K562 (cell line): ENCODE results near the gene ADAM15. TPM values are rescaled to one million over a fixed set of nuclear protein-coding genes. Genes with fewer than 3 reads are reported as not detected.

Experiments
- CHCHD3 ChIP-seq: fragments of 250-450 bp; sonication (Bioruptor Pico); IDR thresholded peaks from 2 replicates; pipeline ENCODE4 v2.1.2; 2022; ENCODE audit warnings: mild to moderate bottlenecking
- ELF4 ChIP-seq: fragments of 450-650 bp; formaldehyde crosslinking; IDR thresholded peaks from 2 replicates; pipeline ENCODE4 v1.4.0; 2022; ENCODE audit warnings: missing genetic modification characterization
- ELK1 ChIP-seq: sonication (generic); formaldehyde crosslinking; IDR thresholded peaks from 2 replicates; pipeline ENCODE4 v1.8.1; 2022; ENCODE audit warnings: missing genetic modification reagents
- LARP7 ChIP-seq: fragments of 450-650 bp; IDR thresholded peaks from 2 replicates; pipeline ENCODE4 v1.6.1; 2016
- NFIX ChIP-seq: fragments of 250-450 bp; sonication (Bioruptor Pico); IDR thresholded peaks from 2 replicates; pipeline ENCODE4 v1.4.0; 2020; ENCODE audit warnings: low read depth, mild to moderate bottlenecking, moderate library complexity
- SMAD2 ChIP-seq: fragments of 150-350 bp; IDR thresholded peaks from 2 replicates; pipeline ENCODE4 v1.6.1; 2014; ENCODE audit warnings: low read depth, mild to moderate bottlenecking, low read length
- TGIF2 ChIP-seq: sonication (generic); formaldehyde crosslinking; IDR thresholded peaks from 2 replicates; pipeline ENCODE4 v1.8.1; 2022; ENCODE audit warnings: mild to moderate bottlenecking, missing genetic modification reagents, moderate library complexity
- XRCC4 ChIP-seq: IDR thresholded peaks from one replicate; pipeline ENCODE4 v1.6.1; 2011; ENCODE audit not compliant: insufficient read depth, insufficient read length; ENCODE audit errors: extremely low read depth
- ZBTB40 ChIP-seq, 2 experiments: fragments of 450-650 bp in 1 of 2; sonication (generic) in 1 of 2; formaldehyde crosslinking in 1 of 2; IDR thresholded peaks; 2 replicates each; pipeline versions ENCODE4 v1.7.1 to v1.9.0; 2016 to 2022; ENCODE audit warnings: inconsistent platforms in 1 of 2, mild to moderate bottlenecking in 1 of 2, missing genetic modification reagents in 1 of 2
- ZBTB5 ChIP-seq: fragments of 450-650 bp; IDR thresholded peaks from 2 replicates; pipeline ENCODE4 v1.6.1; 2017; ENCODE audit warnings: antibody characterized with exemption
- ZNF232 ChIP-seq: sonication (generic); formaldehyde crosslinking; IDR thresholded peaks from 2 replicates; pipeline ENCODE4 v1.8.0; 2022; ENCODE audit warnings: mild to moderate bottlenecking, missing genetic modification reagents
- polyA plus RNA-seq, 8 experiments: library from polyadenylated mRNA; depleted of rRNA in 4 of 8; stranded (reverse) in 5 of 8; unstranded in 3 of 8; fragments of >200 nt; fragmentation: Nextera tagmentation in 2 of 8; fragmentation: Illumina TruSeq in 1 of 8; extraction: Ambion mirVana in 2 of 8; extraction: Trizol in 1 of 8; gene quantifications; 2 replicates each; pipeline versions ENCODE4 v1.2.1 to v1.2.3, GENCODE V29; 2011 to 2014; ENCODE audit warnings: inconsistent platforms in 1 of 8, missing spikeins in 1 of 8
- total RNA-seq, 7 experiments: library from RNA; depleted of rRNA in 6 of 7; stranded (reverse); fragments of >200 nt in 6 of 7; fragmentation: Illumina TruSeq in 2 of 7; extraction: Trizol in 2 of 7; gene quantifications; 2 replicates each; pipeline versions ENCODE4 v1.2.1 to v1.2.3, GENCODE V29; 2011 to 2021; ENCODE audit warnings: low replicate concordance in 1 of 7

The ADAM15 gene
- total and polyA plus RNA-seq, 9 of the 15 experiments (the other 6 are each of a cell fraction or from before 2014, with no cell fraction given) = 0.69 to 72.3 (median 32.8) TPM

DNA sequence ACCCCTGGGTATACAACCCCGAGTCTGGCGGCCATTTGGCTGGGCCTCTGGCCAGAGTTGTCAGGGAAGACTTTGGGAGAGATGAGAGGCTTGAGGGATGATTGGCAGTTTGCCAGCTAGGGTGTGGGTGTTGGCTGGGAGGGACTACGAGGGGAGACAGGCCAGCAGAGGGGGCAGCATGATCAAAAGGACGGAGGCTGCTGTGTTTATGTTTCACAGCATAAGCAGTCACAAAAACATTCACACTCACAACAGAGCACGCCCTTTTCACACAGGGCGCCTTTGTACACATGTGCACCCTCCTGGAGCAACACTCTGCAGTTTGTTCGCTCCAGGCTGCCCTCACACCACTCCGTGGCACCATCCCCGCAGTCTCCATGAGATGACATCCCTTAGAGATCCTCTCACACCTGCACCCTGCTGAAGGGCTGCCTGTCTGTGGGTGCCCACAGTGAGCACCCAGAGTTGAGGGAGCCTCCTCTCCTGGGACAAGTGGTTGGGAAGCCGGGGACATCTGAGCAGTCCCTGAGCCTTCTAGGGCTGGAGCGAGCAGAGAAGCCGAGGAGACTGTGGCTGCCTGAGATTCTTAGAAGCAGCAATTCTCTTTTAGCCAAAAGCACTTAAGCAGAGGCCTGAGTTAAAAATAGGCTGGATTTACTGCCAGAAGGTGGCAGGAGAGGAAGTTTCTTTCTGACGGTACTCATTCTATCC, 43.0 kb downstream of the ADAM15 start (continued):
- no peak for TF ChIP-seq XRCC4
- TF ChIP-seq ELF4 = no peak
- TF ChIP-seq TGIF2 (CRISPR knock-in tag) = no peak
- no peak for TF ChIP-seq ZNF232
- TF ChIP-seq ELK1 (CRISPR knock-in tag) = no peak
- TF ChIP-seq SMAD2 = no peak
- no peak for TF ChIP-seq ZBTB5
- TF ChIP-seq NFIX (CRISPR knock-in tag) = peak; percentile 77
- no peak for TF ChIP-seq LARP7
- TF ChIP-seq CHCHD3 (CRISPR knock-in tag) = no peak
- TF ChIP-seq ZBTB40 (IDR thresholded peaks at IDR 0.05) = no peak
- TF ChIP-seq ZBTB40 (CRISPR knock-in tag; IDR thresholded peaks at IDR 0.05) = no peak
